ENCODE results near the gene FRMD4A. TPM values are rescaled to one million over a fixed set of nuclear protein-coding genes. Genes with fewer than 3 reads are reported as not detected.
"Not testable (repeated sequence)": the region's sequence is repeated elsewhere in the genome, so short reads cannot be mapped to it uniquely, and the experiment has no call there.

Gene FRMD4A
- polyA plus RNA-seq, 5 donors: 48.9 to 60.9 (median 53.0) TPM

GRCh38 chr10:14243221-14243620 is 87.5 kb downstream of the FRMD4A start:
- DNase-seq: no peak

GRCh38 chr10:14241196-14241595 is 89.5 kb downstream of the FRMD4A start:
- no peak for DNase-seq

- DNase-seq: peak; percentile 31 to 46
These were observed 90.2 kb downstream of the FRMD4A start for GRCh38 chr10:14240253-14241189.

GRCh38 chr10:14238659-14239058 is 92.1 kb downstream of the FRMD4A start:
- not testable (repeated sequence) for DNase-seq

- DNase-seq: no peak
These were observed 94.4 kb downstream of the FRMD4A start for GRCh38 chr10:14236341-14236740.

- no peak for DNase-seq
These were observed 95.0 kb downstream of the FRMD4A start for GRCh38 chr10:14235566-14236195.

GRCh38 chr10:14233566-14233965 is 97.2 kb downstream of the FRMD4A start:
- no peak for DNase-seq

GRCh38 chr10:14228798-14229197 is 101.9 kb downstream of the FRMD4A start:
- not testable (repeated sequence) for DNase-seq

- no peak for DNase-seq
These were observed 105.3 kb downstream of the FRMD4A start for GRCh38 chr10:14225379-14225778.

- no peak for DNase-seq
These were observed 110.7 kb downstream of the FRMD4A start for GRCh38 chr10:14220026-14220425.

GRCh38 chr10:14219411-14219810 is 111.3 kb downstream of the FRMD4A start:
- no peak for DNase-seq

GRCh38 chr10:14215641-14216040 is 115.1 kb downstream of the FRMD4A start:
- no peak for DNase-seq

GRCh38 chr10:14213703-14214102 is 117.0 kb downstream of the FRMD4A start:
- DNase-seq: not testable (repeated sequence)

GRCh38 chr10:14211610-14212009 is 119.1 kb downstream of the FRMD4A start:
- DNase-seq: no peak

GRCh38 chr10:14208231-14208630 is 122.5 kb downstream of the FRMD4A start:
- no peak for DNase-seq

- no peak for DNase-seq
These were observed 125.5 kb downstream of the FRMD4A start for GRCh38 chr10:14205233-14205632.

GRCh38 chr10:14200698-14201544 is 129.8 kb downstream of the FRMD4A start:
- no peak for DNase-seq

GRCh38 chr10:14199098-14199497 is 131.6 kb downstream of the FRMD4A start:
- DNase-seq: not testable (repeated sequence)

GRCh38 chr10:14198078-14198477 is 132.6 kb downstream of the FRMD4A start:
- DNase-seq: no peak

GRCh38 chr10:14196113-14196512 is 134.6 kb downstream of the FRMD4A start:
- no peak for DNase-seq

GRCh38 chr10:14195433-14195832 is 135.3 kb downstream of the FRMD4A start:
- no peak for DNase-seq

GRCh38 chr10:14192746-14193145 is 138.0 kb downstream of the FRMD4A start:
- DNase-seq: no peak
